ENCODE measurements around the gene SH3RF3. TPM values are rescaled to one million over a fixed set of nuclear protein-coding genes. Genes with fewer than 3 reads are reported as not detected.

The SH3RF3 gene
- total RNA-seq, 1 donor from 2014 or later, result 7.4 TPM

DNA sequence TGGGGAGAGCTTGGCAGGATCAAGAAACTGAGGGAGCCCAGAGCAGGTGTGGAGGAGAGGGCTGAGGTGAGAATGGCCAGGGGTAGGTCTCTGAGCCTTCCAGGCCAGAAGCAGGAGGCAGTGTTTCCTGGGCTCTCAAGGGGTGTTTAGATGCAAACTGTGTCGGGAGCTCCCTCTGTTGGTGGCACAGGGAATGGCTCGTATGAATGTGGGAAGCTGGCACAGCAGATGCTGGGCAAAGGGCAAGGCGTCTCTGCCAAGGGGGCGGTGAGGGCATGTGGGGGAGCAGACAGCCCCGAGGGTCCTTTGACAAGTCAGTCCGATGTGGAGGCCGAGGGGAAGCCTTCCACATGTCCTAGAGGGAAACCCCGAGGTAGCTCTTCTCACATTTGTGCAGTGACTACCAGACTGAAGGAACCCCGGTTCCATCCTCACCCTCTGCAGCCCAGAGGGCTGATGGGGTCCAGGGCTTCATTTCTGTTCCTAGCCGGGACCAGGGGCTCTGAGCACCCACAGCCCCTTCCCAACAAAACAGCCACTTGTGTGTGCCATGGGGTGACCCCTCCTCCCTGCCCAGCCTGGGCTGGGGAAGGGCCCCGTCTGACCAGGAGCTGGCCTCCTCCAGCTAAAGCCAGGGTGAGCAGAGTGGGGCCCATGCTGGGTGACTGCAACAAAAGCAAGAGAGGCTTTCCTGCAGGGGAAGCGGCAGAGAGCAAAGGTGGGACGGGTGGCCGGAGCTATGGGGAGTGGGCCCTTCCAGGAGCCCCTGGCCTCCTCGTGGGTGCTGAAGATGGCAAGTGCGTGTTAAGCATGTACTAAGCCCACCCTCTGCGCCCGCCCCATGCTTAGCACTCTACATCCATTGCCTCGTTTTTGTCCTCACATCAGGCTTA is 381.4 kb downstream of the SH3RF3 start:
- intact Hi-C loops (cut with DNase I), result loop anchor here (5.0 kb wide), 1 partner anchor 383 kb away; the partner anchor contains the start of gene SH3RF3
- Histone ChIP-seq H3K27ac (no peak overlapping the region), H3K36me3 (no peaks in the 10 kb centered on the region), H3K4me1 (no peaks in the 10 kb centered on the region), H3K27me3 (no peaks in the 10 kb centered on the region), H3K4me3 (no peak overlapping the region), H3K9me3 (no peaks in the 10 kb centered on the region)
- TF ChIP-seq, protein P1, sequence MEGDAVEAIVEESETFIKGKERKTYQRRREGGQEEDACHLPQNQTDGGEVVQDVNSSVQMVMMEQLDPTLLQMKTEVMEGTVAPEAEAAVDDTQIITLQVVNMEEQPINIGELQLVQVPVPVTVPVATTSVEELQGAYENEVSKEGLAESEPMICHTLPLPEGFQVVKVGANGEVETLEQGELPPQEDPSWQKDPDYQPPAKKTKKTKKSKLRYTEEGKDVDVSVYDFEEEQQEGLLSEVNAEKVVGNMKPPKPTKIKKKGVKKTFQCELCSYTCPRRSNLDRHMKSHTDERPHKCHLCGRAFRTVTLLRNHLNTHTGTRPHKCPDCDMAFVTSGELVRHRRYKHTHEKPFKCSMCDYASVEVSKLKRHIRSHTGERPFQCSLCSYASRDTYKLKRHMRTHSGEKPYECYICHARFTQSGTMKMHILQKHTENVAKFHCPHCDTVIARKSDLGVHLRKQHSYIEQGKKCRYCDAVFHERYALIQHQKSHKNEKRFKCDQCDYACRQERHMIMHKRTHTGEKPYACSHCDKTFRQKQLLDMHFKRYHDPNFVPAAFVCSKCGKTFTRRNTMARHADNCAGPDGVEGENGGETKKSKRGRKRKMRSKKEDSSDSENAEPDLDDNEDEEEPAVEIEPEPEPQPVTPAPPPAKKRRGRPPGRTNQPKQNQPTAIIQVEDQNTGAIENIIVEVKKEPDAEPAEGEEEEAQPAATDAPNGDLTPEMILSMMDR (IDR thresholded peaks at IDR 0.05), result peak; percentile 93
- DNase-seq, result peak; percentile 83
- ATAC-seq, result peak; percentile 87

GRCh38 chr2:109511168-109511567 is 382.2 kb downstream of the SH3RF3 start:
- Histone ChIP-seq H3K27me3 (no peaks in the 10 kb centered on the region), H3K27ac (no peak overlapping the region), H3K4me1 (no peaks in the 10 kb centered on the region), H3K4me3 (no peak overlapping the region), H3K36me3 (no peaks in the 10 kb centered on the region), H3K9me3 (no peaks in the 10 kb centered on the region)
- ATAC-seq (no peak), DNase-seq (no peak)
- intact Hi-C loops (cut with DNase I), result loop anchor here (5.0 kb wide), 1 partner anchor 384 kb away; the partner anchor contains the start of gene SH3RF3
- TF ChIP-seq, protein P1 (IDR thresholded peaks at IDR 0.05), result no peak

- intact Hi-C loops (cut with DNase I), result loop anchor here (5.0 kb wide), 1 partner anchor 385 kb away; the partner anchor contains the start of gene SH3RF3
- H3K4me3 ChIP-seq, result no peak overlapping the region
- no peaks in the 10 kb centered on the region for H3K36me3 ChIP-seq
- ATAC-seq (no peak), DNase-seq (no peak)
- no peaks in the 10 kb centered on the region for H3K27me3 ChIP-seq
- H3K4me1 ChIP-seq, result no peaks in the 10 kb centered on the region
- no peaks in the 10 kb centered on the region for H3K9me3 ChIP-seq
- TF ChIP-seq, protein P1 (IDR thresholded peaks at IDR 0.05), result no peak
- no peak overlapping the region for H3K27ac ChIP-seq
These were observed 383.1 kb downstream of the SH3RF3 start for GRCh38 chr2:109512076-109512475.

DNA sequence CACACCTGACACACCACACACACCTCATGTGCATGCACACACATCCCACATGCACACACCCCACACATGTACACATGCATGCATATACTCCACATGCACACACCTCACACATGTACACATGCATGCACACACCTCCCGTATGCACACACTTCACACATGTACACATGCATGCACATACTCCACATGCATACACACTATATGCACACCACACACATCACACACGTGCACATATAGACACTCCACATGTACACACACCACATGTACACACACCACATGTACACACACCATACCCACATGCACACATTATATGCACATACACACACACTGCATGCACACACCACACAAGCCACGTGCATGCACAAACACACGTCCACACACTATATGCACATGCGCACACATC is 384.2 kb downstream of the SH3RF3 start:
- intact Hi-C loops (cut with DNase I), result loop anchor here (5.0 kb wide), 1 partner anchor 386 kb away; the partner anchor contains the start of gene SH3RF3
- Histone ChIP-seq H3K36me3 (no peaks in the 10 kb centered on the region), H3K27me3 (no peaks in the 10 kb centered on the region), H3K4me3 (no peak overlapping the region), H3K27ac (no peak overlapping the region), H3K9me3 (no peaks in the 10 kb centered on the region), H3K4me1 (no peaks in the 10 kb centered on the region)
- ATAC-seq (no peak), DNase-seq (no peak)
- TF ChIP-seq, protein P1 (IDR thresholded peaks at IDR 0.05), result no peak

DNA sequence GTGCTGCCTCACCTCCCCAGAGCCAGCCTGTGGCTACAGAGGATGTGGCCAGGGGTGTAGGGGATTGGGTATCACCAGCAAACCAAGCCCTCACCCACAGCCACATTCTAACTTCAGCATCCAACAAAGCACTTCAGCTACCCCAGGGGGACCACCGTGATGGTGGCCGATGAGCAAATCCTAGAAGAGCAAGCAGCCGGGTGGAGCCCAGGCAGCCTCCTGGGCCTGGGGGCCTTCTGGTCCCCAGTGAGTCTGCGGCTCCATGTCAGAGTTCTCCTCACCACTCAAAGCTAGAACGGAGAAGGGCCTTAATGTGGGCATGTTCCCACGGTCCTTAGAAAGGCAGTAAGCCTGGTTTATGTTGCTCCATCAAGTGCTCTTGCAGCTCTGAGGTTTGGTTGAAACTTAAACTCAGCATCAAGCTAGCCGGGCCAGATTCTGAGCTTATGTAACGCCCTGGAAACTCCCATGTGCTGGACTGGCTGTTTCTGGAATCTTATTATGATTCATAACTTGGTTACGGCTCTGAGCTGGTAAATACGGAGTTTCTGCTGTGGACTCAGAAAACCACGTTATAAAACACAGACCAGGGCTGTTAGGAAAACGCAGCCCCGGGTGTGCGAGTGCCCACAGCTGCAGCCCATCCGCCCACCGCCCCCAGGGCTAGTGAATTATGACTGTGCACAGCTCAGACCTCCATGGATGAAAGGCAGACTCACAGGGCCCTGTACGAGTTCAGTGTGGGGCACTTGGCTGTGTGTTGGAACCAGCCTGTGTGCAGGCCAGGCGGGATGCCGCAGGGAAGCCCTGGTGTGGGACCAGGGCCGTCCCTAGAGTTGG is 385.0 kb downstream of the SH3RF3 start:
- no peaks in the 10 kb centered on the region for H3K36me3 ChIP-seq
- ATAC-seq (peak; percentile 38), DNase-seq (no peak)
- H3K9me3 ChIP-seq, result no peaks in the 10 kb centered on the region
- intact Hi-C loops (cut with DNase I), result loop anchor here (5.0 kb wide), 1 partner anchor 387 kb away; the partner anchor contains the start of gene SH3RF3
- peak overlapping the region; percentile 85 for H3K27ac ChIP-seq
- no peak overlapping the region for H3K4me3 ChIP-seq
- H3K27me3 ChIP-seq, result no peaks in the 10 kb centered on the region
- TF ChIP-seq, protein P1 (IDR thresholded peaks at IDR 0.05), result no peak
- H3K4me1 ChIP-seq, result no peaks in the 10 kb centered on the region
